Activated CD8-positive, alpha-beta memory T cell treated with anti-CD3 and anti-CD28 coated beads, Interleukin-2, amount 50 U/mL, for 4 hours (primary cell): ENCODE measurements around the gene MMP24.
A peak's percentile ranks its signal among the peaks of the same experiment; 100 is the strongest.

Source experiments
- DNase-seq: peaks from one replicate; pipeline ENCODE4 v3.0.0-alpha.2; 2020

Gene MMP24

GRCh38 chr20:35281506-35282101 lies 55.1 kb downstream of the MMP24 start:
- DNase-seq: no peak

GRCh38 chr20:35283441-35284266 lies 57.2 kb downstream of the MMP24 start:
- no peak for DNase-seq

- peak; percentile 72 for DNase-seq
These were observed 57.9 kb downstream of the MMP24 start, which contains the start of gene EIF6 for GRCh38 chr20:35284267-35284991. EIF6 (minus strand) TSS chr20:35284772; CDS start chr20:35284487, 285 bp downstream.

- DNase-seq: no peak
These were observed 58.7 kb downstream of the MMP24 start for GRCh38 chr20:35284992-35285805.

- no peak for DNase-seq
These were observed 59.3 kb downstream of the MMP24 start for GRCh38 chr20:35285806-35286076.

GRCh38 chr20:35286077-35286898 lies 59.8 kb downstream of the MMP24 start:
- DNase-seq: no peak

GRCh38 chr20:35286899-35287508 lies 60.5 kb downstream of the MMP24 start:
- DNase-seq: no peak

- DNase-seq: no peak
These were observed 61.2 kb downstream of the MMP24 start for GRCh38 chr20:35287509-35288324.

GRCh38 chr20:35288325-35289060 lies 62.0 kb downstream of the MMP24 start:
- DNase-seq: no peak

- no peak for DNase-seq
These were observed 63.8 kb downstream of the MMP24 start for GRCh38 chr20:35290186-35290886.

GRCh38 chr20:35290887-35291417 lies 64.5 kb downstream of the MMP24 start:
- DNase-seq: no peak

GRCh38 chr20:35291654-35292503 lies 65.4 kb downstream of the MMP24 start, which contains the start of gene FAM83C:
FAM83C (minus strand) TSS chr20:35292425; CDS start chr20:35292304, 121 bp downstream.
- DNase-seq: no peak

- no peak for DNase-seq
These were observed 66.2 kb downstream of the MMP24 start for GRCh38 chr20:35292504-35293285.

GRCh38 chr20:35293303-35294292 lies 67.1 kb downstream of the MMP24 start:
- no peak for DNase-seq

- no peak for DNase-seq
These were observed 67.8 kb downstream of the MMP24 start for GRCh38 chr20:35294293-35294685.

- DNase-seq: no peak
These were observed 68.6 kb downstream of the MMP24 start for GRCh38 chr20:35295058-35295457.
